HG03565 (cell line): ENCODE data around the gene COQ9.
"Not testable (repeated sequence)": the region's sequence is repeated elsewhere in the genome, so short reads cannot be mapped to it uniquely, and the experiment has no call there.

Experiments
- ATAC-seq: cut with Tn5 transposase; IDR thresholded peaks from one replicate; pipeline ENCODE4 v1.9.1; 2021; ENCODE audit warnings: mild to moderate bottlenecking, moderate library complexity; ENCODE audit not compliant: unreplicated experiment

The COQ9 gene

DNA sequence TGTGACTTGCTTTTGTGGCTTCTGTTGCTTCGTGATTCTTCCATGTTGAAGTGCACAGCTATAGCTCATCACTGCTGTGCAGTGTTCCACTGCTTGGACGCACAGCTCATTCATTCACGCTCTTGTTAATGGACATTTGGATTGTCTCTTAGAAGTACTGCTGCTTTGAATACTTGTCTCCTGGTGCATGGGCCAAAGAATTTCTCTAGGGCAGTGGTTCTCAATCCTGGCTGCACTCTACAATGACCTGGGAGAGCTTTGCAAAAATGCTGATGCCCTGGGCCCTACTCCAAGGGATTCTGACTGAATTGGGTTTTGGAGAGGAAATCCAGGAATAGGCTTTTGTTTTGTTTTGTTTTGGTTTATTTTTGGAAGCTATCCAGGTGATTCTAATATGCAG is 22.7 kb upstream of the COQ9 start:
- ATAC-seq = no peak

DNA sequence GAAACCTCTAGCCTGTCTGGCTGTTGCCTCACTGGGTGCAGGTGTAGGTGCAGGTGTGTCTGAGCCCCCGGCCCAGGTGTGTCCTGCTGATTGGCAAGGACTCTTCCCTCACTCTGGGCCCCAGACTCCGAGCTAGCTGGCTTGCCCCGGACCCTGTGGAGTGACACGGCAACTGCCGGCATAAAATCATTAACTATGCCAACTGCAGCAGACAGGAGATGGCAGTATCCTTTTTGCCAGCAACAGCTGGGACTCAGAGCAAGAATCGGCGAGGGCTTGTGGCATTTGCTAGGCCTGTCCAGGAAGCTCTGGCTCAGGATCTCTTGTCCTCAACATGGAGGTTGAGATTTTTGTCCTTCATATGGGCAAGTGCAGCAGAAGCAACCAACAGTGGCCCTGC is 20.9 kb upstream of the COQ9 start:
- ATAC-seq = no peak

DNA sequence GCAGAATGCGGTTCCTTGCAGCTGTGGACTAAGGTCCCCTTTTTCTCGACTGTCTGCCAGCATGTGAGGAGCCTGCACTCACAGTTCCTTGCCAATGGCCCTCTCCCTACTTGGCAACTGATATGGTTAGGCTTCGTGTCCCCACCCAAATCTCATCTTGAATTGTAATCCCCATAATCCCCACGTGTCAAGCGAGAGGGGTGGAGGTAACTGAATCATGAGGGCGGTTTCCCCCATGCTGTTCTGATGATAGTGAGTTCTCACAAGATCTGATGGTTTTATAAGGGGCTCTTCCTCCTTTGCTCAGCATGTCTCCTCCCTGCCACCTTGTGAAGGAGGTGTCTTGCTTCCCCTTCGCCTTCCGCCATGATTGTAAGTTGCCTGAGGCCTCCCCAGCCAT is 20.0 kb upstream of the COQ9 start:
- ATAC-seq = no peak

DNA sequence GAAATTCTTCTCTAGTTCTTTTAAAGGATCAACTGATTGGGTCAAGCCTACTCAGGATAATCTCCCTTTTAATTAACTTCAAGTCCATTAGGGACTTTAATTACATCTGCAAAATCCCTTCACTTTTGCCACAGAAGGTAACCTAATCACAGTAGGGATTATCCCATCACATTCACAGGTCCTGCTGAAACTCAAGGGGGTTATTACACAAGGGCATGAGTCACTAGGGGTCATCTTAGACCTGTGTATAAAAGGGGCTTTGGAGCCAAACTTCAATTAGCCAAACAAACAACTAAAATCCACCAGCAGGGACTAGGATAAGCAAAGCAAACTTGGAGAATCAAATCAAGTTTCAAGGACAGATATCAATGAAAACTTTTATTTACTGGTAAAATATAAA is 19.5 kb upstream of the COQ9 start:
- no peak for ATAC-seq

DNA sequence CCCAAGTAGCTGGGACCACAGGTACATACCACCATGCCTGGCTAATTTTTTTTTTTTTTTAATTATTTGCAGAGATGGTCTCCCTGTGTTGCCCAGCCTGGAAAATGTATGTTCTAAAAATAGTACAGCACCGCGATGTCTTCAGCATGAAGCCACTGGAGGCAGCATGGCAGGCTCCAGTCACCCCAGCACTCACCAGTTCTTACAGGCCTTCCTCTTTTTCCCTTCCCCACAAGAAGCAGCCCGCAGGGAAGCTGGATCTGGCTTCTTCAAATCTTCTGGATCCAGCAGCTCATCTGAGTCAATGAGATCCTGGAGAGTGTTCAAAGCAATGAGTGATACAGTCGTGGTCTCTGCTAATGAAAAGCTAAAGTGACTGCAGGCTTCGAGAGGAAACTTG is 16.3 kb upstream of the COQ9 start:
- no peak for ATAC-seq

DNA sequence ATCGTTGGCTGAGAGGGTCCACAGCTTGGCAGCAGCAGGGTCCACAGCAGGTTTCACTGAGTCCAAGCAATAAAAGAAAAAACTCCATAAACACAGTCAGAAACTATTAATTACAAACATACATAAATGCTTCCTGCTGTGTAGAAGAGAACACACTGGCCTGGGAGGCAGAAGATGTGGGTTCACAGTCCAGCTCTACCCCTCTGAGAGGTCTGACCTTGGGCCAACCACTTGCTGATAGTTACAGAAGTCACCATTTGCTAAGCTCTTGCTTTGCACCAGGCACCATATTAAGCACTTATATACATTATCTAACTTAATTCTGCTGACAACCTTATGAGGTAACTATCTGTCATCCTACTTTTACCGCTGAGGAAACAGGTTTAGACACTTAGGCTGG is 14.8 kb upstream of the COQ9 start:
- no peak for ATAC-seq

DNA sequence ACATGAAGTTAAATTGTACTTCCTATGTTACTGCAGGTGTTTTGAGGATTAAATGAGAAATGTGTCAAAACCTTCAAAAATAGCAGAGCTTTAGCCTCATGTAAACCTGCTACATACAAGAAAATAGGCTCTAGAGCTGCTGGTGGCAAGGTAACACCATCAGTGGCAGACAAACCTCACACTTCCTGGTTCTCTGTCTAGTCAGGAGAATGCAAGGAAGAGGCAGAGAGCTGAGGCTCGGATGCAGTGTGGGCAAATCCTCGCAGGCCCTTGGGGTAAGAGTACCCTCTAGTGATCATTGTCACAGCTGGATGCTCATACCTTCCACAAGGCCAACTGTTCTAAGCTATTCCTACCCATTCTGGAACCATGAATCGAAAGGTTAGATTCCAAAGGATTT is 14.3 kb upstream of the COQ9 start:
- no peak for ATAC-seq

DNA sequence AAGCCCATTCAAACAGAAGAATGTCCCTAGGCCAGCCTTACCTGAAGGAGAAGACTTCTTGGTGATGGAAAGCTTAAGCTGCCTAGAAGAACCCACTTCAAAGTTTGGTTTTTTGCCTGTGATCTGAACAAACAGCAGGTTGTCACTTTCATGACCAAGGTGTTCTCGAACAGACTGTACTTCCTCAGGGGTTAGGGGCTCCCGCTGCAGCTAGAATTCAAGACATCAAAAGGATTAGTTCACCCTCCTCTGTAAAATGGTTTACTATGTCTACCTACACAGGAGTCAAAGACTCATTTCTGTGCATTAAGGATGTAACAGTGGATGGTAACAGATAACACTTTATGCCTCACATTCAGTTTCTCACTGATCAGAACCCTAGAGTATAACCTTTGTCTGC is 13.3 kb upstream of the COQ9 start:
- ATAC-seq = no peak

DNA sequence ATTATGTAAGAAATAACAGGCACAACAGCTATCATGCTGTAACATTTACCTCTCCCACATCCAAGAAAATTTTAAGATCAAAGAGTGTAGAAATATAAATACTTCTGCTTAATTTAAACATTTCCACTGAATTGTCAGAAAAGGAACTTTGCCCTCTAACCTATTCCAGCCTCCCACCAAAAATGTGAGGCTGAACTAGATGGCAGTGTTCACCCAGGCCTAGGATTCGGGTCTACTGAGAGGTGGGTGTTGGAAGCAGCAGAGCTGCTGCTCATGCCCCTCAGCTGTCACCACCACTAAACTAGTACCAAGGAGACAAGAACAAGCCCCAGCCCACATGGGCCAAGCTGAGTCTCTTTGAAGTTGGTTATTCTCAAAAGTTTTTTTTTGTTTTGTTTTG is 11.4 kb upstream of the COQ9 start:
- no peak for ATAC-seq

DNA sequence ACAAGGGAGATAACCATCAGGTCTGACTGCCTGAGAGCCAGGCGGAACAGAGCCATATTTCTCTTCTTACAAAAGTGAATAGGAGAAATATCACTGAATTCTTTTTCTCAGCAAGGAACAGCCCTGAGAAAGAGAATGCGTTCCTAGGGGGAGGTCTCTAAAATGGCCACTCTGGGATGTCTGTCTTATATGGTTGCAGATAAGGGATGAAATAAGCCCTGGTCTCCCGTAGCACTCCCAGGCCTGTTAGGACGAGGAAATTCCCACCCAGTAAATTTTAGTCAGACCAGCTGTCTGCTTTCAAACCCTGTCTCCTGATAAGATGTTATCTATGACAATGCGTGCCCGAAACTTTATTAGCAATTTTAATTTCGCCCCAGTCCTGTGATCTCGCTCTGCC is 7.3 kb upstream of the COQ9 start:
- ATAC-seq = not testable (repeated sequence)

DNA sequence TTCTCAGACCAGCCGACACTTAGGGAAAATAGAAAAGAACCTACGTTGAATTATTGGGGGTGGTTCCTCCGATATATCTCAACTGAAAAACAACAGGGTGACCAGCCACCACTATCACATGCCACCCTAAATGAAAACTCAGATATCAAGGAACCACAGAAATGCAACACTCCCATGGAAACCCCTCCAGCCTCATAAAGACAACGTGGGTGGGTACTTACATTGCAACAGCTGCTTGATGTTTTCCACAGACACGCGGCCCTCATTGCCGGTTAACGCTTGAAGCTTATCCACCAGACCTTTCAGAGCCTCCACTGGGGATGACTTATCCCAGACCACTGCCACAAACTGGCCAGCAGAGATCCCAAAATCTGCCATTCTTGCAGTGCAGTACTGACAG is 6.7 kb upstream of the COQ9 start:
- not testable (repeated sequence) for ATAC-seq

DNA sequence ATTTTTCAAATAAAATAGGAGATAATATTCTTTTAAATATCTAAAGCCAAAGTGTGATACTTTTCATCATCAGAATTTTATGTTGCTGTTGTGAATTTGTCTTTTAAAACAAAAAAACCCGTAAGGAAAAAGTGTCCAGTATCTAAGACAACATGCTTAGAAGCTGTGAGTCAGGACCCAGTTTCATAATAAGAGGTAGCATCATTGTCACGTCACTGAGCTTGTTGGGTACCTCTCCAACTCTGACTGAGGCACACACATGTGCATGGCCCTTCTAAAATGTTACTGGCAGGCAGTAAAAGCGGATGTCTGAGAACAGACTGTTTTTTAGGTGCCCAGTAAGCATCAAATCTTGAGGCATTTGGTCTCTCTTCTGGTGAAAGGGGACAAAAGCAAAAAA is 2.6 kb upstream of the COQ9 start:
- ATAC-seq = no peak

DNA sequence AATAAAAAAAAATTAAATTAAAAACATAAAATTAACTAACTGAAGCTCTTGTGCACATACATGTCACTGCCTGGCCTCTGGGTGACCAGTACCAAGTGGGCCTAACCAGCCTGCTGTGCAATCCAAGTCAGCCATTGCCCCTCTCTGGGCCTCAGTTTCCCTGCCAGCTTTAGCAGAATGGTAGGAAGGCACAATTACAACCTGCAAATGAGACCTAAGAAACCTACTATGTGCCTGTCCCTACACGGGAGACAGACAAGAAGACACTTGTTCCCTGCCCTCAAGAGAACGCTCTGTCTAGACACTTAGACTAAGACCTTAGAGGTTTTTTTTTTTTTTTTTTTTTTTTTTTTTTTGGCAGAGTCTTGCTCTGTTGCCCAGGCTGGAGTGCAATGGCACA is 1.8 kb upstream of the COQ9 start:
- no peak for ATAC-seq

DNA sequence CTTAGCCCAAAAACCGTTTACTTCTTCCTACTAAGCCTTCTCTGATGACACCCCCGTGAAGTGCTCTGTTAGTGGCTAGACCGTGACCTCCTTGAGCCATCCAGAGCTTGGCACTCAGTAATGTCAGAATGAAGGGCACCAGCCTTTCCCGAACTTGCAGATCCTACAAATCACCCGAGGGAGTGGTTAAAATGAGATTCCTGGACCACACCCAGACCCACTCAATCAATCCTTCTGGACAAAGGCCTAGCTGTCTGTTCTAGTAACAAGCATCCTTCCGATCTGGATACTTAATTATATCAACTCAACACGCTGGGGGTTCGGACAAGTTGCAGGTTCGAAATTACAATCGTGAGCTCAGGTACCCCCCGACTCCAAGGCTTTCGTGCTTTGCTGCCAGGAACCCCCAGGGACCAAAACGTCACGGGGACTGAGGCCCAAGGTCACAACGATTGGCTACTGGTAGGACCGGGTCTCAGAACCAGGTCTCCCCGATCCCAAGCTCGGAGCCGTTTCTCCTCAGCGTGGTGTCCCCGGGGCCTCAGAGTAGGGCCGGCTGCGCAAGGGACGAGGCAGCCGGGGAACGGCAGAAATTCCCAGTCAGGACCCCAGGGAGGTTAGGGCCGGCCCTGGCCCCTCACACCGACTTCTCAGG is 621 bp upstream of the COQ9 start:
- ATAC-seq = peak; percentile 21

DNA sequence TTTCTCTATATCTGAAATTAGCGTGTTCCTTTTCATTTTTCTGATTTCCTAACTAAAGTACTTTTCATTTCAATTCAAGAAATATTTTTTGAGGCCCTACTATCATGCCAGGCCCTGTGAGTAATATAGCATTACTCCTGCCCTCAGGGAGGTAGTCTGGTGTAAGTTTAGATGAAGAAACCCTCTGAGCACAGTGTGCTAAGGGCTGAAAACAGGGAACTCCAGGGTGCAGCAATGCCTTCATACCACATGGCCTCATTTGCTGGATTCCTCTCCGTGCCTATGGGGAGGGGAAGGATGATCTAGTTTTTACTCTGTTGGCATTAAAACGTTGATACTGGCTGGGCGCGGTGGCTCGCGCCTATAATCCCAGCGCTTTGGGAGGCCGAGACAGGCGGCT is 4.7 kb downstream of the COQ9 start:
- no peak for ATAC-seq

DNA sequence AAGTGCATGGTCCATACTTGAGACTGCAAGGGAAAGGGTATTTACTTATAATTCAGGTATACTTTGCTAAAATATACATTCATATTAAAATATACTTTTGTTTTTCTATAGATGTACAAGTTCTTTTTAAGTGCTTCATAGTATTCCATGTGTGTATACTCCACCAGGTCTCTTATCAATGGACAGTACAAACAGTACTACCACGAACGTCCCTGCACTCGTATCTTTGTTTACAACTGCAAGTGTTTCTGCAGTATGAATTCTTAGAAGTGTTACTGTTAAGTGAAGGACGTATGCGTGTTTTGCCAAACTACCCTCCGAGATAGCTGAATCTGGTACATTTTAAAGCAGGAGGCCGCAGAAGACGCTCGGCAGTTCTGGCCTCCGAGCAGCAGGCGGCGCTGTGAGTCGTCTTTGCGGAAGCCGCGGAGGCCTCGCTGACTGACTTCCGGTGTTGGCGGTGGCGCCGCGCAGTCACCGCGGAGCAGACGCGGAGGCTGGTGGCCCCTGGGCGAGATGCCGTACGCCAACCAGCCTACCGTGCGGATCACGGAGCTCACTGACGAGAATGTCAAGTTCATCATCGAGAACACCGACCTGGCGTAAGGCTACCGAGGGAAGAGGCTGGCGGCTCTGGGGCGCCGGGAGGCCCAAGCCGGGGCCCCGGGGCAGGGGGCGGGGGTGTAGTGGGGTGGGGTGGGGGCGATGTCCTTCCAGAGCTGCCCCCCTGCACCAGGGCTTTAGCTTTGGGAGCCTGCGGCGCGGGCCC is 15.1 kb downstream of the COQ9 start, which contains the start of gene POLR2C:
Gene POLR2C, plus strand, starts transcription at position 471 of the 769 bp plus-strand sequence. Its CDS starts 46 bp downstream, at position 517.
- peak; percentile 89 for ATAC-seq

DNA sequence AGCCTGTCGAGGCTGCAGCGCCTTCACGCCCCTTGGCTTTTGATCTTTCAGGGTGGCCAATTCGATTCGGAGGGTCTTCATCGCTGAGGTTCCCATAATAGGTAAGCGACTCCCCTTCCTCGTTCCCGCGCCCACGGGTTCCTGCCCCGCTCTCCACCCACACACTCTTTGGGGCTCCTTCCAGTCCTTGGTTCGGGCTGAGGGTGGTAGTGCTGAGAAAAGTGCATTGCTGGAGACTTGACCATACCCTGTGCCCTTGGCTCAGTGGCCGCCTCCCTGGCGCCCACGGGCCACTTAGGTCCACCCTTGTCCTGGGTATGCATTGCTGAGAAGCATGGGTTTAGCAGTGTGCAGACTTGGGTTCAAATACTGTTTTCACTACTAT is 15.7 kb downstream of the COQ9 start:
- no peak for ATAC-seq

DNA sequence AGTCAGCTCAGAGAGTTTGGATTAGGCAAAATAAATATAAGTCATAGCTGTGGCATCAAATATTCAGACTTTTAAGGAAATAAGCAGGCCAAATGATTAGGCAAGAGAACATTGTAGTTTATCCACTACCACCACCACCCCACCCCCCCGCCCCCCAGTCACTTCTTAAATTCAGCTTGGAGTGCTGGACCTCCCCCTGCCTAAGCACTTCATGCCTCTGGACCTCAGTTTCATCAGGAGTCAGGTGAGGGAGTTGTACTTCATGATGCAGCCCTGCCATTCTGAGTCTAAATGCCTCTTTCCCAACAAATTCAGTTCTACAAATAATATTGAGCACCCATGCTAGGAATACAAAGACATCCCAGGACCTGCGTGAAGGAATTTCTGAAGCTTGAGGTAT is 17.2 kb downstream of the COQ9 start:
- no peak for ATAC-seq

DNA sequence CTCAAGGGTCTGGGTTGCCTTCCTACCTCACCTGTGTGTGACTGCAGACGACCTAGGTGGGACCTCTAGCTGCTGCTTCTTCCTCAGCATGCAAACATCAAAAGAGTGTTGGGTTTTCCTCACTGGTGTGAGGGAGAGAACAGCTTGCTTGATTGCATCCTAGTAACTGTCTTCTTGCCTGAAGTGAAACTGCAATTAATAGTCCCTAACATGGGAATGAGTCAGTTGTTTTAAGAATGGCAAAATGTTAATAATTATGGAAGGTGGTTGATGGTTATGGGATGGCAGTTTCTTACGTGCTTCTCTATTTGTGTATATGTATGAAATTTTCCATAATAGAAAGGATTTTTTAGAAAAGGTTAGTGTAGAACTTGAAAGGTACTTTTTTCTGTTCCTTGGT is 21.1 kb downstream of the COQ9 start:
- no peak for ATAC-seq

DNA sequence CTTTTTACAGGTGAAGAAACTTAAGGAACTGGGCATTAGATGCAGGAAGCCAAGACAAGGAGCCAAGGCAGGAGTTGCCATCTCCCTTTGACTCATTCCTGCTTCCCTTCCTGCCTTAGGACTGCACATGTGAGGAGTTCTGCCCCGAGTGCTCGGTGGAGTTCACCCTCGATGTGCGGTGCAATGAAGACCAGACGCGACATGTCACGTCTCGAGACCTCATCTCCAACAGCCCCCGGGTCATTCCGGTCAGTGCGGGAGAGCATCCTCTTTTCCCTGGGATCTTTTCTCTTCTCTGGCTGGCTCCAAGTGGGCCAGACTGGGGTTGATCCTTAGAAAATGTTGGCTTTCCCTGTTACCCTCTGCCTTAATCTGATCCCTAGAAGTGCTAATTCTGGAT is 21.8 kb downstream of the COQ9 start:
- ATAC-seq = no peak

DNA sequence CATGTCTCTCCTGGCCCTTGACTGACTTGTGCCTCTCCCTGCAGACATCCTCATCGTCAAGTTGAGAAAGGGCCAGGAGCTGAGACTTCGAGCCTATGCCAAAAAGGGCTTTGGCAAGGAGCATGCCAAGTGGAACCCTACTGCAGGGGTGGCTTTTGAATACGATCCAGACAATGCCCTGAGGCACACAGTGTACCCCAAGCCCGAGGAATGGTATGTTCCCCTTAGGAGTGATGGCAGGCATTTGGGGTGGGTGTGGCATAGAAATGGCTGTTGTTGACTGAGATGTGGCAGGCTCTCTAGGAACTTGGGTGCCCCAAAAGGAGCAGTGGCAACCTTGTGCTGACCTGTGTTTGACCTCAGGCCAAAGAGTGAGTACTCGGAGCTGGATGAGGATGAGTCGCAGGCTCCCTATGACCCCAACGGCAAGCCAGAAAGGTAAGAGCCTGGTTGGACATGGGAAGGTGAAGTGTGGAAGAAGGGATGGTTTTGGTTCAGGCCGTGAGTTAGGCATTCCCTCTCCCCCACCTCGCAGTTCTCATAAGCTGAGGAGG is 22.7 kb downstream of the COQ9 start:
- ATAC-seq = no peak

DNA sequence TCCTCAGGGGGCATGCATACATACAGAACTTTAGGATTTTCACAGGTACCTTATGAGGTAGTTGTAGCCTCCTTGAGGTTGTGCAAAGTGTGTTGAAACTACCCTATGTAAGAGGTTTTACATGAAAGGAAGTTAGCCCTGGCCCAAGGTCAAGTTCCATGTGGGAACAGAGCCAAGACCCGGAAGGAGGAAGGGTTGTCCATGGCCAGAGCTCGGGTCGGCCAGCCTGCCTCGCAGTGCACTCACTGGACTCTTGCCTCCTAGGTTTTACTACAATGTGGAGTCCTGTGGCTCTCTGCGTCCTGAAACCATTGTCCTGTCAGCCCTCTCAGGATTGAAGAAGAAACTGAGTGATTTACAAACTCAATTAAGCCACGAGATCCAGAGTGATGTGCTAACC is 23.4 kb downstream of the COQ9 start:
- no peak for ATAC-seq
